Skeletal muscle tissue (tissue), 4 donors: ENCODE measurements around the gene RASA3. TPM values are rescaled to one million over a fixed set of nuclear protein-coding genes. Genes with fewer than 3 reads are reported as not detected.

Experiments used
- H3K27ac ChIP-seq: one replicate; pipeline ENCODE4 v1.7.0; 2013; ENCODE audit warnings: mild to moderate bottlenecking, low read depth, low read length, inconsistent platforms
- H3K27me3 ChIP-seq, 3 donors: one replicate each; pipeline ENCODE4 v1.7.0; 2013; ENCODE audit warnings: low read length in 3 of 3; ENCODE audit not compliant: control insufficient read depth in 3 of 3, insufficient read depth in 3 of 3
- H3K36me3 ChIP-seq, 3 donors: one replicate each; pipeline ENCODE4 v1.7.0; 2013; ENCODE audit warnings: low read length in 3 of 3; ENCODE audit not compliant: control insufficient read depth in 3 of 3, insufficient read depth in 3 of 3
- H3K4me1 ChIP-seq, 3 donors: one replicate each; pipeline ENCODE4 v1.7.0; 2013; ENCODE audit warnings: low read length in 3 of 3, mild to moderate bottlenecking in 3 of 3; ENCODE audit not compliant: control insufficient read depth in 3 of 3, insufficient read depth in 3 of 3
- H3K4me3 ChIP-seq, 3 donors: one replicate each; pipeline ENCODE4 v1.7.0; 2013; ENCODE audit warnings: low read length in 3 of 3
- H3K9ac ChIP-seq, 3 donors: one replicate each; pipeline ENCODE4 v1.7.0; 2013; ENCODE audit warnings: low read length in 3 of 3, mild to moderate bottlenecking in 3 of 3, moderate library complexity in 2 of 3, low read depth in 1 of 3
- H3K9me3 ChIP-seq, 3 donors: one replicate each; pipeline ENCODE4 v1.7.0; 2013; ENCODE audit warnings: low read length in 3 of 3; ENCODE audit not compliant: control insufficient read depth in 3 of 3
- total RNA-seq: library from RNA; depleted of rRNA; stranded (reverse); fragments of >200 nt; gene quantifications from one replicate; pipeline ENCODE4 v1.2.3, GENCODE V29; 2014
- donor health status: Osteomylitis.

Gene RASA3
- total RNA-seq, 1 donor from 2014 or later = 14.1 TPM

DNA sequence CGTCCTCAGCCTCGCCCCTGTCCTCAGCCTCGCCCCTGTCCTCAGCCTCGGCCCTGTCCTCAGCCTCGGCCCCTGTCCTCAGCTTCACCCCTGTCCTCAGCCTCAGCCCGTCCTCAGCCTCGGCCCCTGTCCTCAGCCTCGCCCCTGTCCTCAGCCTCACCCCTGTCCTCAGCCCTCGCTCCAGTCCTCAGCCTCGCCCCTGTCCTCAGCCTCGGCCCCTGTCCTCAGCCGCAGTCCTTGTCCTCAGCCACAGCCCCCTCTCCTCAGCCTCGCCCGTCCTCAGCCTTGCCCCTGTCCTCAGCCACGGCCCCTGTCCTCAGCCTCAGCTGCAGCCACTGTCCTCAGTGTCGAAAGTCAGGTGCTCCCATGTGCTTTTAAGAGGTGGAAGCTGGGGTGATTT, 169.0 kb downstream of the RASA3 start:
- H3K4me3 ChIP-seq = no peak overlapping the region
- H3K36me3 ChIP-seq = peaks cover 0 to 7% (median 0%) of the 10 kb centered on the region in 3 donors
- no peaks in the 10 kb centered on the region for H3K27me3 ChIP-seq
- H3K4me1 ChIP-seq = no peaks in the 10 kb centered on the region
- no peak overlapping the region for H3K9ac ChIP-seq
- no peak overlapping the region for H3K27ac ChIP-seq
- no peaks in the 10 kb centered on the region for H3K9me3 ChIP-seq

DNA sequence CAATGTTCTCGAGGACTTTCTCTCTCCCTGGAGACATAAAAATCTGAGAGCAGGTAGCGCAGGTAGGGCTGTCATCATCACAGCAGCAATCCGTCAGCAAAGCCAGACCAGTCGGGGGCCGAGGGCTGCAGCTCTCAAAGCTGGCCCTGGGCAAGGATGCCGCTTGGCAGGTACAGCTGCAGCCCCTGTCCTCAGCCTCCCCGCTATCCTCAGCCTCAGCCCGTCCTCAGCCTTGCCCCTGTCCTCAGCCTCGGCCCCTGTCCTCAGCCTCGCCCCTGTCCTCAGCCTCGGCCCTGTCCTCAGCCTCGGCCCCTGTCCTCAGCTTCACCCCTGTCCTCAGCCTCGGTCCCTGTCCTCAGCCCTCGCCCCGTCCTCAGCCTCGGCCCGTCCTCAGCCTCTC, 169.4 kb downstream of the RASA3 start:
- H3K36me3 ChIP-seq = peaks cover 0 to 7% (median 0%) of the 10 kb centered on the region in 3 donors

DNA sequence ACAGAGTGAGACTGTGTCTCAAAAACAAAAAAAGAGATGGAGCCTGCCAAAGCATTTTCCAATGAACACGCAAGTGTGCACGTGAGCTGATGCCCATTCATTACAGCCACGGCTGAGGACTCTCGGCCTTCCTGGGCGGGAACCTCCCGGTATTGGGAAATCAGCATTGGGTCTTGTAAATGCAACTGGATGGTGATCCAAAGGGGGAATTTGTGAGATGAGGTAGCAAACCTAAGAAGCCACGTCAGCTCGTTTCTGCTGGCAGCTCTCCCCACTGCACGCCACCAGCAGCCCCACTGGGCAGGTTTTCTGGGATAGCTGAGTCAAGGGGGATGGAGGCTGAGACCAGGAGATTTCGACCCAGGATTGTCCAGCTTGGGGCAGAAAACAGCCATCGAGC, 170.0 kb downstream of the RASA3 start:
- Histone ChIP-seq H3K4me1 (no peaks in the 10 kb centered on the region), H3K4me3 (no peak overlapping the region), H3K27ac (no peak overlapping the region), H3K9ac (no peak overlapping the region), H3K36me3 (peaks cover 0 to 7% (median 0%) of the 10 kb centered on the region in 3 donors), H3K27me3 (no peaks in the 10 kb centered on the region), H3K9me3 (no peaks in the 10 kb centered on the region)

More for the DNA sequence above, 169.4 kb downstream of the RASA3 start:
- H3K27ac ChIP-seq = no peak overlapping the region
- no peak overlapping the region for H3K9ac ChIP-seq
- H3K4me3 ChIP-seq = no peak overlapping the region
- no peaks in the 10 kb centered on the region for H3K27me3 ChIP-seq
- no peaks in the 10 kb centered on the region for H3K9me3 ChIP-seq
- H3K4me1 ChIP-seq = no peaks in the 10 kb centered on the region

- no peak overlapping the region for H3K4me3 ChIP-seq
These were observed 172.0 kb downstream of the RASA3 start for GRCh38 chr13:113960276-113960948.

DNA sequence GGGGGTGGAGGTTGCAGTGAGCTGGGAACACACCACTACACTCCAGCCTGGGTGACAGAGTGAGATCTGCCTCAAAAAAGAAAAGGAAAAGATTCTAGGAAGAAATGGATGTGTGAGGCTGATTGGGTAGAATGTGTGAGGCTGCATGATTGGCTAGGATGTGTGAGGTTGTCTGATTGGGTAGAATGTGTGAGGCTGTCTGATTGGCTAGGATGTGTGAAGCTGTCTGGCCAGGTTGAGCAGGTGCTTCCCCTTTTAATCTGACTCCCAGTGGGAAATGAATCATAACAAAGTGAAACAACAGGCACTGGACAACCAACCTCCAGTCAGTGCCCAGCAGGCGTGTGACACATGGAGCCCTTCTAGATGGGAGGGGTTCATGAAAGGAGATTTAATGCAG, 173.2 kb downstream of the RASA3 start:
- Histone ChIP-seq H3K27ac (no peak overlapping the region), H3K9me3 (no peaks in the 10 kb centered on the region), H3K36me3 (peaks cover 4 to 15% (median 8%) of the 10 kb centered on the region in 3 donors), H3K9ac (no peak overlapping the region), H3K4me1 (no peaks in the 10 kb centered on the region), H3K4me3 (no peak overlapping the region), H3K27me3 (no peaks in the 10 kb centered on the region)

More at GRCh38 chr13:113960276-113960948, 172.0 kb downstream of the RASA3 start:
- Histone ChIP-seq H3K9ac (no peak overlapping the region), H3K4me1 (no peaks in the 10 kb centered on the region), H3K36me3 (peaks cover 0 to 3% (median 3%) of the 10 kb centered on the region in 3 donors), H3K27ac (no peak overlapping the region), H3K27me3 (no peaks in the 10 kb centered on the region), H3K9me3 (no peaks in the 10 kb centered on the region)

- Histone ChIP-seq H3K27ac (no peak overlapping the region), H3K27me3 (no peaks in the 10 kb centered on the region), H3K9me3 (no peaks in the 10 kb centered on the region), H3K4me3 (no peak overlapping the region), H3K36me3 (peaks cover 4 to 19% (median 8%) of the 10 kb centered on the region in 3 donors), H3K4me1 (no peaks in the 10 kb centered on the region), H3K9ac (no peak overlapping the region)
These were observed 174.1 kb downstream of the RASA3 start for GRCh38 chr13:113958373-113958772.

DNA sequence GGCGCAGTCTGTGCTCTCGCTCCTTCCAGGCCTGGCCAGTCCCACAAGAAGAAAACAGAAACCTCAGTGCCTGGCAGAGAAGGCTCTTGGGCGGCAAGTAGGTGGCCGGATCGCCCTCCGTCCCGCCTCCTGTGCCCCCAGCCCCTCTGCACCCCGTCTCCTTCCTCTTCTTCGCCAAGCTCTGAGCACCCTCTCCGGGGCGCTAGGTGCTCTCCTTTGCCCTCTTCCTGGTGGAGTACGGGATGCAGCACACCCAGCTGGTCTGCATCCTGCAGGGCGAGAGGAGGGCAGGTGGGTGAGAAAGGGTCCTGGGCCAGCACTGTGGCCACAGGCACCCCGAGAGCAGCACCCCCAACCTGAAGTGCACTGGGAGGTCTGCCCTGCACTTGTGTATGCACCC, 175.9 kb downstream of the RASA3 start:
- Histone ChIP-seq H3K9ac (no peak overlapping the region), H3K4me3 (no peak overlapping the region), H3K9me3 (no peaks in the 10 kb centered on the region), H3K4me1 (peaks cover 0 to under 1% (median 0%) of the 10 kb centered on the region in 3 donors), H3K27ac (no peak overlapping the region), H3K36me3 (peaks cover 4 to 19% (median 8%) of the 10 kb centered on the region in 3 donors), H3K27me3 (no peaks in the 10 kb centered on the region)

DNA sequence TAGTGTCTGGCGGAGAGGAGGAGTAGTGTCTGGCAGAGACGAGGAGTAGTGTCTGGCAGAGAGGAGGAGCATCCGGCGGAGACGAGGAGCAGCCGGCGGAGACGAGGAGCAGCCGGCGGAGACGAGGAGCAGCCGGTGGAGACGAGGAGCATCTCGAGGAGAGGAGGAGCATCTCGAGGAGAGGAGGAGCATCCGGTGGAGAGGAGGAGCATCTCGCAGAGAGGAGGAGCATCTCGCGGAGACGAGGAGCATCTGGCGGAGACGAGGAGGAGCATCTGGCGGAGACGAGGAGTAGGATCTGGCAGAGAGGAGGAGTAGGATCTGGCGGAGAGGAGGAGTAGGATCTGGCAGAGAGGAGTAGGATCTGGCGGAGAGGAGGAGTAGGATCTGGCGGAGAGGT, 176.7 kb downstream of the RASA3 start:
- peaks cover 4 to 19% (median 8%) of the 10 kb centered on the region in 3 donors for H3K36me3 ChIP-seq
- H3K27me3 ChIP-seq = no peaks in the 10 kb centered on the region
- no peak overlapping the region for H3K4me3 ChIP-seq
- no peak overlapping the region for H3K9ac ChIP-seq
- H3K9me3 ChIP-seq = no peaks in the 10 kb centered on the region
- H3K4me1 ChIP-seq = peaks cover 3 to 9% (median 4%) of the 10 kb centered on the region in 3 donors
- no peak overlapping the region for H3K27ac ChIP-seq

- peaks cover 4 to 19% (median 8%) of the 10 kb centered on the region in 3 donors for H3K36me3 ChIP-seq
- H3K27me3 ChIP-seq = no peaks in the 10 kb centered on the region
- H3K9ac ChIP-seq = no peak overlapping the region
- H3K4me3 ChIP-seq = no peak overlapping the region
- H3K4me1 ChIP-seq = peaks cover 4 to 12% (median 4%) of the 10 kb centered on the region in 3 donors
- no peaks in the 10 kb centered on the region for H3K9me3 ChIP-seq
- H3K27ac ChIP-seq = no peak overlapping the region
These were observed 177.2 kb downstream of the RASA3 start for GRCh38 chr13:113955235-113955634.

- Histone ChIP-seq H3K9me3 (no peaks in the 10 kb centered on the region), H3K27me3 (no peaks in the 10 kb centered on the region), H3K4me3 (no peak overlapping the region), H3K27ac (no peak overlapping the region), H3K4me1 (peaks cover 4 to 12% (median 4%) of the 10 kb centered on the region in 3 donors), H3K36me3 (peaks cover 4 to 19% (median 8%) of the 10 kb centered on the region in 3 donors), H3K9ac (no peak overlapping the region)
These were observed 178.2 kb downstream of the RASA3 start for GRCh38 chr13:113954046-113954835.
